Stimulated activated effector memory CD8-positive, alpha-beta T cell treated with anti-CD3 and anti-CD28 coated beads, Interleukin-12 subunit alpha, Interleukin-12 subunit beta, amount 100 ng/mL, for 72 hours (primary cell): ENCODE data around the gene POLN.
"Not testable (repeated sequence)": the region's sequence is repeated elsewhere in the genome, so short reads cannot be mapped to it uniquely, and the experiment has no call there.

Experiments used
- ATAC-seq: fragments of 150-1000 bp; cut with Tn5 transposase; 2 replicates; pipeline ENCODE4 v1.10.0; 2021
- DNase-seq, 2 donors: peaks; one replicate each; pipeline ENCODE4 v3.0.0; 2021 to 2022; ENCODE audit warnings: low spot score in 2 of 2
- H3K27ac Mint-ChIP-seq: one replicate; pipeline ENCODE4 v1.8.0; 2022; ENCODE audit warnings: mild to moderate bottlenecking, mixed read lengths
- H3K36me3 Mint-ChIP-seq: one replicate; pipeline ENCODE4 v1.8.0; 2022; ENCODE audit warnings: mild to moderate bottlenecking, mixed read lengths
- H3K4me1 Mint-ChIP-seq: one replicate; pipeline ENCODE4 v1.8.0; 2022; ENCODE audit warnings: mixed read lengths
- H3K4me3 Mint-ChIP-seq: one replicate; pipeline ENCODE4 v1.8.0; 2022; ENCODE audit warnings: mild to moderate bottlenecking, mixed read lengths
- H3K9me3 Mint-ChIP-seq: one replicate; pipeline ENCODE4 v1.8.0; 2022; ENCODE audit warnings: mixed read lengths

Gene POLN

GRCh38 chr4:2281575-2282343 is 39.8 kb upstream of the POLN start:
- Mint-ChIP-seq H3K36me3 (peaks cover 13% of the 10 kb centered on the region), H3K27ac (peak overlapping the region; percentile 91), H3K9me3 (no peaks in the 10 kb centered on the region), H3K4me1 (peaks cover 42% of the 10 kb centered on the region), H3K4me3 (peak overlapping the region; percentile 45)
- DNase-seq (peak; percentile 35 to 78), ATAC-seq (peak; percentile 96)

- ATAC-seq (no peak), DNase-seq (no peak)
- Mint-ChIP-seq H3K9me3 (no peaks in the 10 kb centered on the region), H3K4me3 (peak overlapping the region; percentile 45), H3K4me1 (peaks cover 42% of the 10 kb centered on the region), H3K36me3 (peaks cover 13% of the 10 kb centered on the region), H3K27ac (peak overlapping the region; percentile 91)
Observed at GRCh38 chr4:2280531-2281300, 38.8 kb upstream of the POLN start.

GRCh38 chr4:2277956-2278355 is 36.0 kb upstream of the POLN start:
- Mint-ChIP-seq H3K27ac (no peak overlapping the region), H3K36me3 (peaks cover 12% of the 10 kb centered on the region), H3K4me3 (no peak overlapping the region), H3K4me1 (peaks cover 30% of the 10 kb centered on the region), H3K9me3 (no peaks in the 10 kb centered on the region)
- no peak for ATAC-seq
- DNase-seq: no peak

- no peak overlapping the region for H3K4me3 Mint-ChIP-seq
- H3K27ac Mint-ChIP-seq: no peak overlapping the region
- DNase-seq: no peak
- no peaks in the 10 kb centered on the region for H3K9me3 Mint-ChIP-seq
- peaks cover 4% of the 10 kb centered on the region for H3K36me3 Mint-ChIP-seq
- peaks cover 18% of the 10 kb centered on the region for H3K4me1 Mint-ChIP-seq
- no peak for ATAC-seq
Observed at GRCh38 chr4:2276581-2277325, 34.8 kb upstream of the POLN start.

GRCh38 chr4:2275546-2276251 is 33.8 kb upstream of the POLN start:
- no peaks in the 10 kb centered on the region for H3K9me3 Mint-ChIP-seq
- DNase-seq: no peak
- ATAC-seq: no peak
- H3K4me1 Mint-ChIP-seq: peaks cover 7% of the 10 kb centered on the region
- H3K27ac Mint-ChIP-seq: no peak overlapping the region
- no peaks in the 10 kb centered on the region for H3K36me3 Mint-ChIP-seq
- no peak overlapping the region for H3K4me3 Mint-ChIP-seq

GRCh38 chr4:2275044-2275397 is 33.1 kb upstream of the POLN start:
- not testable (repeated sequence) for DNase-seq, H3K9me3 Mint-ChIP-seq, H3K36me3 Mint-ChIP-seq

GRCh38 chr4:2274320-2275043 is 32.6 kb upstream of the POLN start:
- ATAC-seq (no peak), DNase-seq (no peak)
- Mint-ChIP-seq H3K4me1 (peaks cover 1% of the 10 kb centered on the region), H3K4me3 (no peak overlapping the region), H3K27ac (no peak overlapping the region), H3K9me3 (no peaks in the 10 kb centered on the region), H3K36me3 (no peaks in the 10 kb centered on the region)

More at GRCh38 chr4:2275044-2275397, 33.1 kb upstream of the POLN start:
- not testable (repeated sequence) for H3K27ac Mint-ChIP-seq, H3K4me1 Mint-ChIP-seq, H3K4me3 Mint-ChIP-seq, ATAC-seq

GRCh38 chr4:2273657-2274319 is 31.9 kb upstream of the POLN start:
- Mint-ChIP-seq H3K9me3 (no peaks in the 10 kb centered on the region), H3K36me3 (no peaks in the 10 kb centered on the region), H3K4me3 (no peak overlapping the region), H3K27ac (no peak overlapping the region), H3K4me1 (no peaks in the 10 kb centered on the region)
- ATAC-seq (peak; percentile 5), DNase-seq (no peak)

GRCh38 chr4:2273221-2273620 is 31.3 kb upstream of the POLN start:
- no peaks in the 10 kb centered on the region for H3K9me3 Mint-ChIP-seq
- H3K4me1 Mint-ChIP-seq: no peaks in the 10 kb centered on the region
- H3K27ac Mint-ChIP-seq: no peak overlapping the region
- H3K4me3 Mint-ChIP-seq: no peak overlapping the region
- no peaks in the 10 kb centered on the region for H3K36me3 Mint-ChIP-seq
- ATAC-seq: no peak
- no peak for DNase-seq

- ATAC-seq: no peak
- no peaks in the 10 kb centered on the region for H3K9me3 Mint-ChIP-seq
Observed at GRCh38 chr4:2272828-2273120, 30.9 kb upstream of the POLN start.

GRCh38 chr4:2272026-2272827 is 30.3 kb upstream of the POLN start:
- DNase-seq (no peak), ATAC-seq (no peak)
- Mint-ChIP-seq H3K36me3 (no peaks in the 10 kb centered on the region), H3K9me3 (no peaks in the 10 kb centered on the region), H3K4me3 (no peak overlapping the region), H3K4me1 (no peaks in the 10 kb centered on the region), H3K27ac (no peak overlapping the region)

More at GRCh38 chr4:2272828-2273120, 30.9 kb upstream of the POLN start:
- no peak for DNase-seq
- no peaks in the 10 kb centered on the region for H3K4me1 Mint-ChIP-seq
- H3K27ac Mint-ChIP-seq: no peak overlapping the region
- no peak overlapping the region for H3K4me3 Mint-ChIP-seq
- no peaks in the 10 kb centered on the region for H3K36me3 Mint-ChIP-seq

- DNase-seq (no peak), ATAC-seq (no peak)
- H3K9me3 Mint-ChIP-seq: no peaks in the 10 kb centered on the region
- no peaks in the 10 kb centered on the region for H3K4me1 Mint-ChIP-seq
- H3K27ac Mint-ChIP-seq: no peak overlapping the region
- no peak overlapping the region for H3K4me3 Mint-ChIP-seq
- no peaks in the 10 kb centered on the region for H3K36me3 Mint-ChIP-seq
Observed at GRCh38 chr4:2271279-2272025, 29.5 kb upstream of the POLN start.
